Activated T-cell treated with anti-CD3 and anti-CD28 coated beads, Interleukin-2, amount 50 U/mL, for 1 hour (primary cell): ENCODE results near the gene SLC9A5.

Experiments used
- DNase-seq: peaks from one replicate; pipeline ENCODE4 v3.0.0-alpha.2; 2020

The SLC9A5 gene

DNA sequence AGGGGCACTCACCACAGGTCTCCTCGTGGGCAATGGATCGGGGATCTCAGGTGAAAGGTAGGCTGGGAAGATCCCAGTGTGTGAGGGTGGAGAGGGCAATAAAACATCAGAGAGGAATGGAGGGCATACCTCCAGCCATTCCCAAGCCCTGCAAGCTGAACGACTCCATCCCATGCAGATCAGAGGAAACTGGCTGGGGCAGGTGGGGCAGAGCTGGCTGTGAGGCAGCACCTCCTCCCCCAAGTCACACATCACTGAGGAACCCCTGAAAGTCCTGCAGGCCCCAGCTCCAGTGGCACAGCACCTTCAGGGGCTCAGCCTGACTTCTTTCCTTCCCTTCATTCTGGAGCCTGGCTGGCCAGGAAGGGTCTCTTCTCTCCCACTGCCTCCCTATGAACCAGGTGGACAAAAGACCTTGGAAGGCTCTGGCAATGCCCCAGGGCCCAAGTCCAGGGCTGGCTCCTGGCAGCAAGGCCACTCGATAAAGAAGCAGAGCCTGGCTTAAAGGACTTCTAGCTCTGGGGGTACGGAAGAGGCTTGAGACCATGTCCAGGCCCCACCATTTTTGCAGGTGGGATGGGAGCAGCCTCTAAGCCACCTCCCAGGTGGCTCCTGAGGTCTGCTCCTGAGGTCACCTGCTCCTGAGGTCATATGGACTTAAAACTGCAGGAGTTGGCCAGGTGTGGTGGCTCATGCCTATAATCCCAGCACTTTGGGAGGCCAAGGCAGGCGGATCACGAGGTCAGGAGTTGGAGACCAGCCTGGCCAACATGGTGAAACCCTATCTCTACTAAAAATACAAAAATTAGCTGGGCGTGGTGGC is 35.4 kb upstream of the SLC9A5 start:
- no peak for DNase-seq

GRCh38 chr16:67215706-67216105 is 33.1 kb upstream of the SLC9A5 start:
- no peak for DNase-seq

- DNase-seq, result no peak
Observed at GRCh38 chr16:67216612-67217490, 31.9 kb upstream of the SLC9A5 start.

DNA sequence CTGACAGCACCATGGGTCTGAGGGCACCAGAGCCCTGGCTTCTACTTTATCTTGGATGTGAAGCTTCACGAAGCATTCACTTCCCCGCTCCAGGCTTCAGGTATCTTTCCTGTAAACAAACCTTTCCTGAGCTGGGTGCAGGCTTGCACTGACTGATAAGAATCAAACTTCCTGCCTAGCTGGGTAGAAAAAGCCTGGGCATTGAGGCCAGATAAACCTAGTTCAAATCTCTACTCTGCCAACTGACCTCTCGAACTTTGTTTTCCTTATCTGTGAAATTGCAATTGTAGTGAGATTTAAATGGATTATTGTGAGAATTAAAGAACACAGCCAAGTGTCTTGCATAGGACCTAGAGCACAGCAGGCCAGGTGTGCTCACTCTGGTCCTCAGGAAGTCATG is 24.8 kb upstream of the SLC9A5 start:
- no peak for DNase-seq

GRCh38 chr16:67226295-67226803 is 22.4 kb upstream of the SLC9A5 start:
- DNase-seq, result no peak

DNA sequence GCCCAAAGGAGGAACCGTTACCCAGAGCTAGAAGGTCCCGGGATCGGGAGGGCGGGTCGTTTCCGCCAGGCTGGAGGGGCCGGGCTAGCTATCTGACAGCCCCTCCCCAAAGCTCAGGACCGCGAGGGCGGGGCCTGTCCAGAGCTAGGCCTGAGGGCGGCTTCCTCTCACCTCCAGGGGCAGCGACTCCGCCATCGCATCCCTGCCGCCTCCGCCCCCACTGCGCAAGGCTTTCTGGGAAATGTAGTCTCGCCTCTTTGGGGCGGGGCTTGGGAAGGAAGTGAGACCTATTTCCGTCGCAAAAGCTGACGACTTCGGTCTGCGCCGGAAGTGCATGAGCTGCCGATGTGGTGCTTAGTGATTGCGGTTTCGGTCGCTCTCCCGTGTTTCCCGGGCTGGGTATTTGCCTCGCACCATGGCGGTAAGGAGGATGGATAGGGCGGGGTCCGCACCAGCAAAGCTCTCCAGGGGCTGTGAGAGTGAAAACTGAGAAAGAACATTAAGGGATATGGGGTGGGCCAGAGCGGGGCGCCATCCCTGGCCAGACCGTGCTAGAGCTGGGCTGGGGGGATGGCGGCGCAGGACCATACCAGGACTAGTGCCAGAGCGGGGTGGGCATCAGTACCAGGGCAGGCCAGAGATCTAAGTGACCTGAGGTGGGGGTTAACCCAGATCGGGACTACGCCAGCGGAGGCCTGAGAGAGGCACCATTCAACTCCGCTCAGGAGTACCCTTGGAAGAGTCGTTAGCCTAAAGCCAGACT is 21.8 kb upstream of the SLC9A5 start, which contains the start of gene TMEM208:
TMEM208 (plus strand) TSS at position 327 of the 763 bp plus-strand sequence; CDS start at position 416, 89 bp downstream.
- peak; percentile 99 for DNase-seq

DNA sequence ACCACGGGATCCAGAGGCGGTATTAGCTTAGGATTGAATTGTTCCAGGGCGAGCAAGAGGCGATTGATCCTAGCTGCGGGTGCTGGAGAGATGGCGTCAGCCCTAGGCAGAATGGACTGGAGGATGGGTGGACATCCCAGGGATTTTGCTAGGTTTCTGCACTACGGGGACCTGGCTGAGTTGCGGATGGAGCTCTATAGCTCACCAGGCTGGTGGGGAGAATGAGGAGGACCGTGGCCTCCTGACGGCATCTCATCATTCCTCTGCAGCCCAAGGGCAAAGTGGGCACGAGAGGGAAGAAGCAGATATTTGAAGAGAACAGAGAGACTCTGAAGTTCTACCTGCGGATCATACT is 21.2 kb upstream of the SLC9A5 start:
- no peak for DNase-seq

GRCh38 chr16:67228034-67228785 is 20.6 kb upstream of the SLC9A5 start:
- no peak for DNase-seq

DNA sequence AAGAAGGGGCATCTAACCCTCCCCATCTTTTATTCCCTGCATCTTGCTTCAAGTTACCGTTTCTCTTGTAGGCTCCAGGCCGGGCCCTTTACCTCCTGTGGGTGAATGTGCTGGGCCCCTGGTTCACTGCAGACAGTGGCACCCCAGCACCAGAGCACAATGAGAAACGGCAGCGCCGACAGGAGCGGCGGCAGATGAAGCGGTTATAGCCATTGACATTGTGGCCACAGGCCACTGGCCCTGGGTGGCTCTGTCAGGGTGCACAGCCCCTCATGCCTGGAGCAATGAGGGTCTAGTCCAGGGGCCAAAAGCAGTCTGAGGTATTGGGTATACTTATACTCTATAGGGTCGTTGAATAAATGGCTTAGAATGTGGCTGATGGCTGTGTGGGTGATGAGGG is 19.9 kb upstream of the SLC9A5 start:
- no peak for DNase-seq

GRCh38 chr16:67229906-67230808 is 18.6 kb upstream of the SLC9A5 start:
- no peak for DNase-seq

DNA sequence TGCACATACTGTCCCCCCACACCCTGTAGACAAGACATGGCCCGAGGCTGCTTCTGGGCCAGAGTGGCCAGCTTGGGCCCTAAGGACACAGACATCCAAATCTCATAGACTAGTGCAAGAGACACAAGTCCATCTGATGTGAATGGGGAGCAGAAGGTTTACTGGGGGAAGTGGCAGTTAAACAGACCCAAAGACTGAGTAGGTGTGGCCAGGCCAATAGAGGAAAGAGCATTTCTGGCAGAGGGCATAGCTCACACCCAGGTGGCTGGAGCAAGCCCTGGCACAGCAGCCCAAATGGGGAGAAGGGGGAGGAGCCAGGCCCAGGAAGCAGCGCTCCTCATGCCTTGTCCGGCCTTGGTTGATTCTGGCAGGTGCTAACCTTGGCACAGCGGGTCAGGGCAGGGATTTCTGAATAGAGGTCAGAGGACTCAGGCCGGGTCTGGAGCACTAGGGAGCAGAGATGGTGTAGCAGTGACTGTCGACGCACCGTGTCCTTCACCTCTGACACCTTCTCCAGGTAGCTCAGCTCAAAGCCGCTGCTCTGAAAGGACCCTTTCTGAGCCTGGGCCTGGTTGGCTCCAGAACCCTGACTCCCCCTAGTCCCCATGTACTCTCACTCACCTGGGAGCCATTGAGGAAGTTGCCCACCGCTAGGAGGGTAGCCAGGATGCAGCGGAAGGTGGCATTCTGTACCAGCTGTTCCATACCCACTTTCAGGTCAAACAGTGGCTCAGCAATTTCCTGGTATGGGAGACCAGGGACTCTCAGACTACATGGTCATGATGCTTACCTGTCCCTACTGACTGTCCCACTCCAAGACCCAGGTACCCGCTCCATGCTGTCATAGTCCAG is 17.7 kb upstream of the SLC9A5 start:
- DNase-seq, result no peak

GRCh38 chr16:67233596-67233995 is 15.2 kb upstream of the SLC9A5 start:
- DNase-seq, result no peak

DNA sequence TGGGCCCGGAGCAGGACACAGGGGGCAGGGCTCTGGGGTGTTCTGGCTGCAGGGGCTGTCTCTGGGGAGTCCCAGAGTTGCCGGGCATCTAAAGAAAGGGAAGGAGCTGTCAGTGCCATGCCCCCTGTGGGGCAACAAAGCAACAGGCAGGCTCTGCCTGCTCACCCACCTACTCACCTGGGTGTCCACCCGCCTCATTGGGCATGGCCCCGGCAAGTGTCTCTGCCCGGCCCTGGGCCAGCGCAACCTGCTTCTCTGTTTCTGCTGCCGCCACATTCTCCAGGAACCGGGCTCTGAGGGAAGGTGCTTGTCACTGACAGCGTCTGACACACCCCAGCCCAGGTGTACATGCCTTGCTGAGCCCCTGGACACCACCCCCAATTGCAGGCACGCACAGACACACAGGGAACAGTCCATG is 14.6 kb upstream of the SLC9A5 start:
- no peak for DNase-seq

DNA sequence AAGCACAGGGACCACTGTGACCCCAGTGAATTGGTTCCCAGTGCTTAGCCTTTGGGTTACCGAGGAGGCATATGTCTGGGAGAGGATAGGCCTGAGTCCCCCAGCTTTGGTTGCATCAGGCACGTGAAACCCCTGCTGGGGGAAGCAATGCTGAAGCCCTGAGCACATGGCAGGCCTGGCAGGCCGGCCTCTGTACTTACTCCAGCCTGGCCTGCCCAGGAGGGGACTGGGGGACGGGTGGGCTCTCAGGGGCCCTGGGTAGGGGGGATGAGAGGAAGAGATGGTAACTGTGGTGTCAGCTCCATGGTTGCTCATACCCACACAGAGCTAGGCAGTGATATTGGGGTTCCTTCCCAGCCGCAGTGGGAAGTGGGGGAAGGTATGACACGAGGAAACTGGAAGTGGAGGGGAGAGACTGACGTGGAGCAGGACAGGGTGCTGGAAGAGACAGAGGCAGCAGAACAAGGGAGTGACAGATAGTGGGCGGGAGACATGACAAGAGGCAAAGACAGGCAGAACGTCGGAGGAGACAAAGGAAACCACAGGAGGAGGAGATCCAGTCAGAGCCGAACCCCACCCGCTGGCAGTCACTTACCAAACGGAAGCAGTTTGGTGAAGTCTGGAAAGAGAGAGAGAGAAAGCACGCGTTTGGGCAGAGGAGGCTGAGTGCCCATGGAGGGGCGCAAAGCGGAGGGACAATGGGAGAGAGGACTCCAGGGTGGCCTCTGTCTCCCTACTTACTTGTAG is 12.8 kb upstream of the SLC9A5 start:
- no peak for DNase-seq

- peak; percentile 83 for DNase-seq
Observed at GRCh38 chr16:67236563-67237395, 12.0 kb upstream of the SLC9A5 start.

- DNase-seq, result no peak
Observed at GRCh38 chr16:67237396-67238277, 11.1 kb upstream of the SLC9A5 start.

GRCh38 chr16:67238278-67238575 is 10.6 kb upstream of the SLC9A5 start:
- no peak for DNase-seq
